Activated CD4-positive, alpha-beta T cell treated with anti-CD3 and anti-CD28 coated beads for 4 hours (primary cell): Measurements from ENCODE around the gene AVPR1B.
"Not testable (repeated sequence)": the region's sequence is repeated elsewhere in the genome, so short reads cannot be mapped to it uniquely, and the experiment has no call there.

Experiments used
- DNase-seq, 2 donors: peaks; one replicate each; pipeline ENCODE4 v3.0.0-alpha.2; 2020

AVPR1B gene

DNA sequence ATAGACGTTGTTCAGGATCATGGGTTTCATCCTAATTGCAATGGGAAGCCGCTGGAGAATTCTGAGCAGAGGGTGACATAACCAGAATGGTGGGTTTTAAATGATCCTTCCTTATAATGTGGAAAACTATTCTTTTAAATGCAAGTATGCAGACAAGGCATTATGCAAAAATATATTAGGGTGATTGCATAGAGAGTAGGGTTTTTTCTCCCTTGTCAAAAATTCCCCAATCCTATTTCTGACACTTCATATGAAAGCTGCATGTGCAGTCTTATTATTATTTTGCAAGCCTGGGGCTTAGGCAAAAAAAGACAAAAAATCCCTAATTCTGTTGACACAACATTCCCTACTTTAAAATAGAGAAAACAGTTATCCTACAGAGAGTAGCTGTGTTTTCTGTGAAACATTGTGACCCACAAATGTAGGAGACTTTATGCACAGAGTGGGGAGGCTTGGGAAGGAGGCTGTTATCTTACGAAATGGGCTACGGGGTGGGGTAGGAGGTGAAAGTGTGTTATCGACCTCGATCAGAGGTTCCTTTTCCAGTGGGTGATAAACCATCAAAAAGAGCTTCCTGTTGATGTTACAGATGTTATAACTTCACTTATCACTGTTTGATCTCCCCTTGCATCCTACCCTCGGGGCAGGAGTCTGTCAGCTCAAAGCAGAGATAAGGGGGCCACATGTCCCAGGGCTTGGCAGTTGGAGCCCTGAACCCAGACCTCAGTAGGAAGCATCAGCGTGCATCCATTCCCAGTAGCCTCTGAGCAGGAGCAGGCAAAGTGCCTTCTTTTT lies 37.0 kb downstream of the AVPR1B start:
- no peak for DNase-seq

DNA sequence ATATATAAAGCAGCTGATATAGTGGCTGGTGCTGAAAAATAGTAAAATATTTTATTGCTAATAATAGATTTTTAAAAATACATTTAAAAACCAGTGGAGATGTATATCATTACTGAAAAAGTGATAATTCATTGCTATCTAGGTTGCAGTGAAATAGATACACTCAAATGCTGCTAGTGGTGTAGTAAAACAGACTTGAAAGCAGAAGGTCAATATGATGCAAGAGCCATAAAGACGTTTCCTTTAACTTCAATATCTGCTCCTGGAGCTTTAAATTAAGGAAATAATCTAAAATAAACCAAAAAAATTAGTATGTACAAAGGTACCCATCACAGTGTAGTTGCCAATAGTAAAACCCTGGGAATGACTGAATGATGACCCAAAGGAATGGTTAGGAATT lies 38.1 kb downstream of the AVPR1B start:
- no peak for DNase-seq

DNA sequence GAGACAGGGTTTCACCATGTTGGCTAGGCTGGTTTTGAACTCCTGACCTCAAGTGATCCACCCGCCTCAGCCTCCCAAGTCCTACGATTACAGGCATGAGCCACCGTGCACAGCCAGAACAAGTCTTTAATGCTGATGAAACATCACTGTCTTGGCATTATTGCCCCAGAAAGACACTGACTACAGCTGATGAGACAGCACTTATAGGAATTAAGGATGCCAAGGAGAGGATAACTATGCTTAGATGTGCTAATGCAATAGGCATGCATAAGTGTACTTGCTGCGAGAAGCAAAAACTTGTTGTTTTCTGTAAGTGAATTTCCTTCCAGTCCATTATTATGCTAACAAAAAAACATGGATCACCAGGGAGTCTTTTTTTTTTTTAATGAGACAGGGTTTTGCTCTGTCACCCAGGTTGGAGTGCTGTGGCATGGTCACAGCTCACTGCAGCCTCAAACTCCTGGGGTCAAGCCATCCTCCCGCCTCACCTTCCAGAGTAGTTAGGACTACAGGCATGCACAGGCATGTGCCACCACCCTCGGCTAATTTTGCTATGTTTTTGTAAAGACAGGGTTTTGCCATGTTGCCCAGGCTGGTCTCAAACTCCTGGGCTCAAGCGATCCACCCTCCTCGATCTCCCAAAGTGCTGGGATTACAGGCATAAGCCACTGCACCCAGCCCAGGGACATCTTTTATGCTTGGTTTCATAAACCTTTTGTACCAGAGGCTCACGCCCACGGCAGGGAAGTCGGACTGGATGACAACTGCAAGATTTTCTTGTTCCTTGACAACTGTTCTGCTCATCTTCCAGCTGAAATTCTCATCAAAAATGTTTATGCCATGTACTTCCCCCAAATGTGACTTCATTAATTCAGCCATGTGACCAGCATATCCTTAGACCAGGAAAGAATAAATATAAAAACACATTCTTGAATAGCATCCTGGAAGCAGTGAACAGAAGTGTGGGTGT lies 41.1 kb downstream of the AVPR1B start:
- DNase-seq: no peak

DNA sequence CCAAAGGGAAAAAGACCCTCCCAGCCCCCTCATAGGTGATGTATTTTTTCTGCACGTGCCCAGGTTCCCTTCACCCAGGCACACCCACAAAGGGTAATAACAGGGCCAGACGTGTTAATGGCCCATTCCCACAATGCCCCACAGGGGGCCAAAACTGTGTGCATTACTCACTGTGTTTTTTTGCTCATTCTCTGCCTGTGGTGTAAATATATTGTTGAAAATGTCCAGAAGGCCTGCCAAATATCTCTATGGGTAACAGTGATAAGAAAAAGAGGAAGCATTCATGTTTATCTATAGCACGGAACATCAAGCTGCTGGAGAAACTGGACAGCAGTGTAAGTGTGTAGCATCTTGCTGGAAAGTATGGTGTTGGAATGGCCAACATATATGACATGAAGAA lies 42.3 kb downstream of the AVPR1B start:
- DNase-seq: no peak

DNA sequence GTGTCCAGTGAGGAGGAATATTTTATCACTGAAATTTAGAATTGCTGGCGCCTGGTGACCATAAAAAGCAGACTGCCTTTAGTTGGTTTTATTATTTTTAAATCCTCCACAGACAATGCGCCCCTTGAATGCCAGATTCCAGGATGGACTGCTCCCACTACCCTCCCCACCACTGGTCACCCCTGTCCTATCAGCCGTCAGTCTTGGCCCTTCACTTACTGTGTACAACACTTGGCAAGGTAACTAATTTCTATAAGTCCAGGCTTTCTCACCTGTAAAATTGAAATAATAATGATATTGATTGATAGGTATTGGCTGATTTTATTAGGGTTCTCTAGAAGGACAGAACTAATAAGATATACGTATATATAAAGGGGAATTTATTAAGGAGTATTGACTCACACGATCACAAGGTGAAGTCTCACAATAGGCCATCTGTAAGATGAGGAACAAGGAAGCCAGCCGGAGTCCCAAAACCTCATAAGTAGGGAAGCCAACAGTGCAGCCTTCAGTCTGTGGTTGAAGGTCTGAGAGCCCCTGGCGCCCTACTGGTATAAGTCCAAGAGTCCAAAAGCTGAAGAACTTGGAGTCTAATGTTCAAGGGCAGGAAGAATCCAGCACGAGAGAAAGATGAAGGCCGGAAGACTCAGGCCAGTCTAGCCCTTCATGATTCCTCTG lies 46.4 kb downstream of the AVPR1B start:
- no peak for DNase-seq

DNA sequence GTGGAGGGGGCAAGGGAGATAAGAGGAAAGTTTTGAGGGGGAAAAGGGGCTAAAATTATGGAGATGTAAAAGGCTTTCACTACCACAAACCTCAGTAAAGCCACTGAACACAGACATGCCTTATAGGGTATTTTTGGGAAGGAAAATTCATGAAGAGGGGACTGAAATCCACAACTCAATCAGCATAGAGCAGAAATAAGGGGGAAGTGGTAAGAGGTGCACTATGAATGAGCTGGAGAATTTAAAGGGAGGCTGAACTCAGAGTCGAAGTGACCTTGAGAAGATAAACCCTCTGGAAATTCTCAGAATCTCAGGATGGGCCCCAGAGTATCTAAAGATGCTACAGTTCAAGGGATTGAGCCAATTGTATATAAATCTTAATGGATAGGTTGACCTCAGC lies 48.9 kb downstream of the AVPR1B start:
- DNase-seq: no peak

DNA sequence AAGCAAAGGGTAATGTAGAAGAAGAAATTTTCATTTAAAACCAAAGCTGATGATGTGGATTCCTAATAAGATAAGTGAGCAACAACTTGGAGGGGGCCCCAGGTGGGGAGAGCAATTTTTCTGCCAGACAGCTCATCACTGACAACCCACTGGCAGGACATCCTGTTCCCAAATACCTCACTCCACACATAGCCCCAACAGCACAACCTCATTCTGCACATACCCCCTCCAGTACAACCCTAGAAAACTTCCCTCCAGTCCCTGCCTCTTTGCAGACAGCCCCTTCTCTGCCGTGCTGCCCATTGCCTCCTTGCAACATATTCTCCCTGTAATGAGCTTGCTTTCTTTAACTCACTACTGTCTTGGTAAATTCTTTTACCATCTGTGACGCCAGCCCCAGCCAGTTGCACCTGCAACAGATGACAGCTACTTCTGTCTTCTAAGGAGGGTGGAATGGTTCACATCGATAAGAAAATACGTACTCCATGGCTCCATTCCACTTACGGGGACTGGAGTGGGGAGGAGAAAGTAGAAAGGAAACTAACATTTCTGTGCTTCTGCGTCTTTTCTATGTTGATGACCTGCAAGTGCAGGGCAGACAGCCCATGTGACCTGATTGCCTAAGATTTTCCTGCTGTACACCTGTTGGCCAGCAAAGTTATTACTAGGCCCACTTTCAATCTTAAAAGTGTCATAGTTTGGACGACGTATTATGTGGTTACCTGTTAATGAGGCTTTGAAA lies 49.5 kb downstream of the AVPR1B start:
- DNase-seq: no peak

DNA sequence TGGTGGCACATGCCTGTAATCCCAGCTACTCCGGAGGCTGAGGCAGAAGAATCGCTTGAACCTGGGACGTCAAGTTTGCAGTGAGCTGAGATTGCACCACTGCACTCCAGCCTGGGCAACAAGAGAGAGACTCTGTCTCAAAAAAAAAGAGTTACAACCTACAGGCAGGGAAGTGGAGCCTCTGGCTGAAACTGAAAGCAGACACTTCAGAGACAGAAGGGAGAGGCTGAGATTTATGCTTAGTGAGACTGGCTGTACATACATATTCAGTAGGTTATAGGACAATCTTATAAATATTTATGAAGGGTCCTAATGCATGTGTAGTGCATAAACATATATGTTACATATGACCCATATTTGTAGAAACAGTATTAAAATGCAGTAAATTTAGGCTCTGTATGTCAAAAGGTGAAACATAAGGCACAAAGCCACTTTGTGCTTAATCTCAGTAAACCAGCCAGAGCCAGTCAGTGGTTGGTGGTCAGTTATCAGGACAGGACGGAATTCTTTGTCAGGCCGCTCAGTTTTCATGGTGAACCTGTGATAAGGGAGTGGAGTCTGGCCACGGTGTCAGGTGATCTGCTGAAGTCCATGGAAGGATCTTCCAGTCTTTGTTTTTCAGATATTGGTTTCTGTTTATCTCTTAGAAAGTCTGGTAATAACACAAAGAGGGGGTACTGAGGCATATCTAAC lies 50.6 kb downstream of the AVPR1B start:
- no peak for DNase-seq

DNA sequence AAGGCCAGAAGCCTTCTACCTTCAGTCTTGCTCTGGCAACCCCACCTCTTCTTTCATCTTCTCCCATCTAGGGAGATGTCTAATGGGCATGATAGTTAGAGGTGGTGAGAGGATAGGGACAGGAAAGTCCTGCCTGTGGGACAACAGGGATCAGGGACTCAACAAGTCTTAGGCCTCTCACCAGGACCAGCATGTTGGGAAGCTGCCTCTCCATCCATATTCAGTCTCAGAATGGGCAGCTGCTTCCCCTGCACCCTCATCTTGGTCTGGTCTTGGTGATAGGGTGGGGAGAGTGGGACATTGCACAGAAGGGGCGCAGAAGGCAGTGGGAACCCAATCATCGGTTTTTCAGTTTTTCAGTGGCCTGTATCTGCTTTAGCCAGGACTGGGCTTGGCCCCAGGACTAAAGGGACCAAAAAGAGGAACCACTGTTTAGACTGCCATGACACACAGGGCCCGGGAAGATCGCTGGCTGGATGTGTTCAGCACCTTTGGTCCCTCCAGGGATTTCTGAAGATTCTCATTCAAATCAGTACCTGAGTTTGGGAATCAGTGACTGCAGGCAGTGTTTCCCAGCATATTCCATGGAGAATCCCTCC lies 51.5 kb downstream of the AVPR1B start:
- DNase-seq: no peak

DNA sequence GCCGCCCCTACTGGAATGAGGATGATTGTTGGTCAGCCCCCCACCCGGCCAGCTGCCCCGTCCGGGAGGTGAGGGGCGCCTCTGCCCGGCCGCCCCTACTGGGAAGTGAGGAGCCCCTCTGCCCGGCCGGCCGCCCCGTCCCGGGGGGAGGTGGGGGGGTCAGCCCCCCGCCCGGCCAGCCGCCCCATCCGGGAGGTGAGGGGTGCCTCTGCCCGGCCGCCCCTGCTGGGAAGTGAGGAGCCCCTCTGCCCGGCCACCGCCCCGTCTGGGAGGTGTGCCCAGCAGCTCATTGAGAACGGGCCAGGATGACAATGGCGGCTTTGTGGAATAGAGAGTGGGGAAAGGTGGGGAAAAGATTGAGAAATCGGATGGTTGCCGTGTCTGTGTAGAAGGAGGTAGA lies 52.7 kb downstream of the AVPR1B start:
- not testable (repeated sequence) for DNase-seq

DNA sequence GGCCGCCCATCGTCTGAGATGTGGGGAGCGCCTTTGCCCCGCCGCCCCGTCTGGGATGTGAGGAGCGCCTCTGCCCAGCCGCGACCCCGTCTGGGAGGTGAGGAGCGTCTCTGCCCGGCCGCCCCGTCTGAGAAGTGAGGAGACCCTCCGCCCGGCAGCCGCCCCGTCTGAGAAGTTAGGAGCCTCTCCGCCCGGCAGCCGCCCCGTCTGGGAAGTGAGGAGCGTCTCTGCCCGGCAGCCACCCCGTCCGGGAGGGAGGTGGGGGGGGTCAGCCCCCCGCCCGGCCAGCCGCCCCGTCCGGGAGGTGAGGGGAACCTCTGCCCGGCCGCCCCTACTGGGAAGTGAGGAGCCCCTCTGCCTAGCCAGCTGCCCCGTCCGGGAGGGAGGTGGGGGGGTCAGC lies 53.2 kb downstream of the AVPR1B start:
- DNase-seq: not testable (repeated sequence)

DNA sequence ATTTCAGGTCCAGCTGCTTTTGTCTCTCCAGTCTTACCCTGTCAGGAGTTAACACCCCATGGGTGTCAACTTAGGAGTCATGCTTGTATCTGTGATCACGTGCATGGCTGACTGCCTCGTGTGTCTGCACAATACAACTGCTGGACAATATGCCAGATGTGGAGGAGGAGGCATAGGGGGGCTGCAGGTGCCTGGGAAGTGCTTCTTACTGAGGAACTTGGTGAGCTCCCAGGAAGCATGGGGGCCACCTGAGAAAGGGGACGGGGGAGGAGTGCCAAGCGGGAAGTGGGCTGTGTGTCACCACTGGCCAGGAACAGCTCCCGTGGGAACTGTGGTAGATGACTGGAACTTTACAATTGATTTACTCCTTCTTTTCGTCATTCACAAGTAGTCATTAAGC lies 54.7 kb downstream of the AVPR1B start:
- no peak for DNase-seq

DNA sequence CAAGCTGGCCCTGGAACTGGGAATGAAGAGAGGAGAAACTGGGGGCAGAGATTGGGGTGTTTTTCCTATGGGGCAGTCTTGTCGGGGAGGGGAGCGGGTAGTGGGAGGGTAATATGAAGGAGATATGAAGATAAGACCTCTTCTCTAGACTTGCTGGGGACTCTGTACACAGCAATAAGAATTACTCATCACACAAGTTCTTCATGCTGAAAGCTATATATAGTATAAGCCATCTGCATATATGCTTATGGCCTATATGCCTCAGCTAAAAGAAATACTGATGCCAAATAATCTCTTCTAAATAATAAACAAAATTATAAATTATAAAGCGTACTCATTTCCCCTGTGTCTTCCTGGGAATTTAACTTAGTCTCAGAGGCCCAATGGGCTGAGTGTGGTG lies 56.3 kb downstream of the AVPR1B start:
- no peak for DNase-seq
